IPS-15b (cell line): Measurements from ENCODE around the gene MITF.
"Not testable (repeated sequence)": the region's sequence is repeated elsewhere in the genome, so short reads cannot be mapped to it uniquely, and the experiment has no call there.

ENCODE experiments used
- H3K27me3 ChIP-seq: one replicate; pipeline ENCODE4 v1.6.1; 2013; ENCODE audit warnings: low read length; ENCODE audit not compliant: control insufficient read depth, insufficient read depth
- H3K36me3 ChIP-seq: one replicate; pipeline ENCODE4 v1.6.1; 2013; ENCODE audit warnings: low read length; ENCODE audit not compliant: control insufficient read depth, insufficient read depth
- H3K4me1 ChIP-seq: one replicate; pipeline ENCODE4 v1.6.1; 2013; ENCODE audit warnings: mild to moderate bottlenecking, low read length; ENCODE audit not compliant: control insufficient read depth, insufficient read depth
- H3K4me3 ChIP-seq: one replicate; pipeline ENCODE4 v1.5.1; 2013; ENCODE audit warnings: low read depth, low read length
- H3K9ac ChIP-seq: one replicate; pipeline ENCODE4 v1.6.1; 2013; ENCODE audit warnings: low read depth, mild to moderate bottlenecking, low read length
- H3K9me3 ChIP-seq: one replicate; pipeline ENCODE4 v1.6.1; 2013; ENCODE audit warnings: mild to moderate bottlenecking, low read length; ENCODE audit not compliant: control insufficient read depth, insufficient read depth

The MITF gene

DNA sequence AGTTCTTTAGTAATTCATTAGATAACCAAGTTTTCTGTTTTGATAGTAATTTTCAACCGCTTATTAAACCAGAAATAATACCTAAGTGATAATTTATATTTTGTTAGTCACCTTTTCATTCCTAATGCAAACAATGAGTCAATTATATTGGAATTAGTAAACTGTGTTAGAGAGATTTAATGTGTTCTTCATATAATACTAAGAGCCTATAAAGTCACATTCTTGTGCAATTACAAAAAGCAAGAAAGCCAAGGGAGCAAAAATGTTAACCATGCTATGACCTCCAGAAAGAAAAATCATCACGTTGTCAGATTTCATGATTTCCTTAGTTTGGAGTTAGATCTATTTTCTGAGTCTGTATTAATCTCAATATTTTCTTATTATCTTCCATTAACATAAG, 151.4 kb downstream of the MITF start:
- no peaks in the 10 kb centered on the region for H3K36me3 ChIP-seq

DNA sequence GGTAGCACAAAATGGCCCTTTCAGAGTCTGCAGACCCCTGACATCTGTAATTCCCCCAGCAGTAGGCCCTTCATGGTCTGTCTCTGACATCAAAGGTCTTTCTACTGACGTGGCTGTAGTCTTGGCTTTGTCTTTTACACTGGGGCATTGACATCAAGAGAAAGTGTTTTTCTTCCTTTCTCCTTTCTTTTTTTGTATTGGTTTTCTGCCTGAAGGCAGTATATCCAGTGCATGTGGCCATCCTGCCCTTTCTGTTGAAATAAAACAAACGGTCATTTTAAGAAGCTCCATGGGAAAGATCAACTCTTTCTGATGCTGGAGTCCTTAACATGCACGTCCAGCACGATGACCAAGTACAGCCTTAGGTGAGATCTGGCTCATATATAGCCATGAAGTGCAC, 153.4 kb downstream of the MITF start:
- Histone ChIP-seq H3K4me1 (peaks cover 16% of the 10 kb centered on the region), H3K36me3 (no peaks in the 10 kb centered on the region), H3K9ac (no peak overlapping the region), H3K27me3 (peaks cover 7% of the 10 kb centered on the region), H3K9me3 (no peaks in the 10 kb centered on the region), H3K4me3 (no peak overlapping the region)

More for the DNA sequence above, 151.4 kb downstream of the MITF start:
- no peak overlapping the region for H3K9ac ChIP-seq
- H3K27me3 ChIP-seq: peaks cover 3% of the 10 kb centered on the region
- no peaks in the 10 kb centered on the region for H3K9me3 ChIP-seq
- H3K4me3 ChIP-seq: no peak overlapping the region
- peaks cover 16% of the 10 kb centered on the region for H3K4me1 ChIP-seq

DNA sequence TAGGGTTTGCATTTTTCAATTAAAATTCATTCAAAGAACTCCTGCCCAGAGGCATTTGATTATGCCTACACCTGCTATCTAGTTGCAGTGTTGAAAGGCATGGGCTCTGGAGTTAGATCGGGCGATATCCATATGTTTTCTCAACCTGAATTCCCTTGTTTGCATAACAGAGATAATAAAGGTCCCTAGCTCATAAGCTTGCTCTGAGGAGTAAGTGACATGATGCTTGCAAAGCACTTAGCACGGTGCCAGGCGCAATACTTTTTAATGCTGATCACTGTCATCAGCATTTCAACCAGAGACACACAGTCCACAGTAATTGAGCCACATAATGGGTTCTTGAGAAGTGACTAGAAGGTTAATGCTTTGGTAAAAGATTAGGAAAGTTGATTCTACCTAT, 154.0 kb downstream of the MITF start:
- Histone ChIP-seq H3K27me3 (peaks cover 7% of the 10 kb centered on the region), H3K4me1 (peaks cover 16% of the 10 kb centered on the region)

DNA sequence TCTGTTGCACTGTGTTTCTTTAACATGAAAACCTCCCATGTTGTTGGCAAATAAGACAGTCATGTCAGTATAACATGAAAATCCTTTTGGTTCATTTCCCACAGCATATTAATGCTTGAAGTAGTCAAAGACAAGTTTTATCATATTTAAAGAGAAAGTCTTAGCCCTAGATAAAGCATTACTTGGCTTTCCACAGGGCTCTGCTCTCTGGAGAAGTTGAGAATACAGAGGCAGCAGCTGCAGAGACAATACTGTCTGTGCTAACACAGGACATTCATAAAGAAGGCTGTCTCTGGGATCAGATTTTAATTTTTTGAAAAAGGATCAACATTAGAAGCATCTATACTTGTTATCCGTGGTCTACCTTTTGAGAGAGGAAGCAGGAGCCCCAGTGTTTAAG, 156.8 kb downstream of the MITF start:
- no peak overlapping the region for H3K4me3 ChIP-seq
- no peak overlapping the region for H3K9ac ChIP-seq
- no peaks in the 10 kb centered on the region for H3K36me3 ChIP-seq
- peaks cover 7% of the 10 kb centered on the region for H3K27me3 ChIP-seq
- peaks cover 16% of the 10 kb centered on the region for H3K4me1 ChIP-seq
- H3K9me3 ChIP-seq: no peaks in the 10 kb centered on the region

More for the DNA sequence above, 154.0 kb downstream of the MITF start:
- Histone ChIP-seq H3K9ac (no peak overlapping the region), H3K4me3 (no peak overlapping the region), H3K36me3 (no peaks in the 10 kb centered on the region), H3K9me3 (no peaks in the 10 kb centered on the region)

DNA sequence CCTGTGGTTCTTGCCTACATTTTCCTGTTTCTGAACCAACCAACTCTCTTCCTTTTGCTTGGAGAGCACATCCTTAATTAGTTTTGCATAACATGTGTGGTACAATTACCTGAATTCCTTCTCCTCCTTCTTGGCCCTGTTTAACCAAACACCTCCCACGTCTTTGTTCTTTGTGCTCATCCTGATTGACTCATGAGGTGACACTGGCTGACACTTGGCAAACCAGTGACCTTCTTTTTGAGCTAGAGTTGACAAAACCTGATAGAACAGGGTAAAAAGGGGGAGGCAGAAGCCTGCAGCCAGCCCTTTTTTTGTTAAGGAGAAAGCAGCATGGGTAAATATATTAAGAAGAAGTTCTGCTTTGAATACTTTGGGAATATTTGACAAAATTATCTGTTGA, 161.1 kb downstream of the MITF start:
- H3K9me3 ChIP-seq: no peaks in the 10 kb centered on the region
- no peak overlapping the region for H3K4me3 ChIP-seq

DNA sequence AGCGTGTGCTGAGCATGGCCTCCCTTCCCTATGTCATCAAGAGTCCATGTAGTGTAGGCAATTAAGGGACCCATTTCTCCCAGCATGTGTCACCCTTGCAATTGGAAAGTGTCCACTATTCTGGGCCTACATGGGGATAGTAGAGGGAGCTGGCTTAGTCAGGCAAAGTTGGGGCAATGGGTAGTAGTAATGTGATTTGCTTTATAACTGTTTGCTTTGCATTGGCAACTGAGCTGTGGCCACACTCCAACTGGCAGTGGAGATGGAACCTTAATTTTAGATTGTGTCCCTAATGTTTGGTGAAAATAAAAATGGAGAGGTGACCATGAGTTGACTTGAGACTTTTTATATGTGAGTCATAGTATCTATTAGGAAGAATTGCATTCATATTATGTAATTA, 162.5 kb downstream of the MITF start:
- Histone ChIP-seq H3K4me3 (no peak overlapping the region), H3K9me3 (no peaks in the 10 kb centered on the region), H3K4me1 (no peaks in the 10 kb centered on the region), H3K36me3 (no peaks in the 10 kb centered on the region), H3K27me3 (peaks cover 2% of the 10 kb centered on the region), H3K9ac (no peak overlapping the region)

More for the DNA sequence above, 161.1 kb downstream of the MITF start:
- H3K9ac ChIP-seq: no peak overlapping the region
- H3K36me3 ChIP-seq: no peaks in the 10 kb centered on the region
- H3K27me3 ChIP-seq: peaks cover 5% of the 10 kb centered on the region
- H3K4me1 ChIP-seq: no peaks in the 10 kb centered on the region

DNA sequence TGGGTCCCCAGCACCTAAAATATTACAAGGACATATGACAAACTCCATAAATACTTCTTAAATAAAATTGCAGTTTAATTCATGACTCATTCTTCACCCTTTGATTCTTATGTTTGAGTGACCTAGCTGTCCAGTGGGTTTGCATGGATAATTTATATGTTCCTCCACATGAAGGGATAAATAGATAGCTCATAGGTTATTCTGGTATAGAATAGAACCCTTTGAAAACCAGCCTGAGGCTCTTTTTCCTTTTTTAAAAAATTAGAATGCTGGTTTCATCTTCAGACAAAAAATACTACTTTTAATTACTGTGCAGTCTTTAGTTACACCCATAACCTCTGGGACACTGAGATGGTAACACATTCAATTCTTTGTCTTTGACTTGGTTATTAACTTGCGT, 163.1 kb downstream of the MITF start:
- Histone ChIP-seq H3K36me3 (no peaks in the 10 kb centered on the region), H3K27me3 (no peaks in the 10 kb centered on the region), H3K4me1 (no peaks in the 10 kb centered on the region), H3K9ac (no peak overlapping the region), H3K4me3 (no peak overlapping the region), H3K9me3 (no peaks in the 10 kb centered on the region)

DNA sequence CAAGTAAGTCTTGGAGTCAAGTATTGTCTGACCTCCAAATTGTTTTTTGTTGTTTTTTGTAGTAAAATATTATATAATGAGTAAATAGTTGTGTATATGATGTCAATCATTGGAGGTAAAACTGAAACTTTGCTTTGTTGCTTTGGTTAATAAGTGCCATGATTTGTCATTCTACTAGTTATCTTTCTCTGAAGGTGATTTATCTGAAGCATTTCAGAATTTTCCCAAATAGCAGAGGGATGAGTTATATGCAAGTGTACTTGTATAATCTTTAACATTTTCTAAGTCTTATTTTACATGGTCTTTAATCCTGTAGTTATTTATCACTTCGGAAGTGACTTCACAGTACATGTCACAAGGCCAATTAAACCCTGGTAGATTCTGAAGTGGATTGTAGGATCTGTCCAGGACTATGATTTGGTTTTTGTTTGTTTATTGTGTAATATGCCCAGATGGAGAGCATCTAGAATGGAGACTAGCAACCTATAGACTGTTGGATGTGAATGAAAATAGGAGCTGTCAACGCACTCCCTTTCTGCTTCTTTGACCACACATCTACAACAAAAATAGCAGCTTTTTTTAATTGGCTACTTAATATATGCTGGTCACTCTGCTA, 167.2 kb downstream of the MITF start:
- peaks cover 3% of the 10 kb centered on the region for H3K9me3 ChIP-seq

DNA sequence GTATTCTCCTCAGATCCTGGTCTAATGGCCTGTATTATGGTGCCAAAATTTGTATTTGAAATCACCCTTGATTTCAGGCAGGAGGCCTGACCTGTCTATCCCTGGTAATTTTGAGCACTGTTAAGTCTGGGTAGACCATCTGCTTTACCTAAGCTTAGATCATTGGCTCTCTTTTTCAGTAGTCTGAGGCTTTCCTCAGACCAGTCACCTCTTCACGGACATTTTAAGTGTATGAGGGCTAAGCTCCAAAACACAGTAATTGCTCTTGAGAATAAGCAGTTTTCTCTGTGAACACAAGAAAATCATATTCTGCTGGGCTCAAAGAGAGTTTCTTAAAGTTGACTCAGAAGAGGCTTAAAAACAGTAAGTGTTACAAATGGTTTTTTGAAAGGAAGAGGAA, 168.3 kb downstream of the MITF start:
- Histone ChIP-seq H3K4me3 (no peak overlapping the region), H3K4me1 (no peaks in the 10 kb centered on the region), H3K9ac (no peak overlapping the region), H3K27me3 (no peaks in the 10 kb centered on the region), H3K9me3 (peaks cover 3% of the 10 kb centered on the region), H3K36me3 (no peaks in the 10 kb centered on the region)

More for the DNA sequence above, 167.2 kb downstream of the MITF start:
- Histone ChIP-seq H3K36me3 (no peaks in the 10 kb centered on the region), H3K4me3 (no peak overlapping the region), H3K27me3 (no peaks in the 10 kb centered on the region), H3K9ac (no peak overlapping the region), H3K4me1 (no peaks in the 10 kb centered on the region)

DNA sequence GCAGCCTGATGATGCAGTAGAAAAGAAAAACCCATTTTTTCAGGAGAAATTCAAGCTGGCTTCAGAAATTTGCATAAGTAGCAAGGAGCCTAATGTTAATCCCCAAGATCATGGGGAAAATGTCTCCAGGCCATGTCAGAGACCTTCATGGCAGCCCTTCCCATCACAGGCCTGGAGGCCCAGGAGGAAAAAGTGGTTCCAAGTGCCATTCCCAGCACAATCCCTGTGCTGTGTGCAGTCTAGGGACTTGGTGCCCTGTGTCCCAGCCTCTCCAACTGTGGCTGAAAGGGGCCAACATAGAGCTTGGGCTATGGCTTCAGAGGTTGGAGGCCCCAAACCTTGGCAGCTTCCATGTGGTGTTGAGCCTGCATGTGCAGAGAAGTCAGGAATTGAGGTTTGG, 170.6 kb downstream of the MITF start:
- not testable (repeated sequence) for H3K9ac ChIP-seq, H3K36me3 ChIP-seq, H3K4me3 ChIP-seq, H3K4me1 ChIP-seq, H3K9me3 ChIP-seq, H3K27me3 ChIP-seq

DNA sequence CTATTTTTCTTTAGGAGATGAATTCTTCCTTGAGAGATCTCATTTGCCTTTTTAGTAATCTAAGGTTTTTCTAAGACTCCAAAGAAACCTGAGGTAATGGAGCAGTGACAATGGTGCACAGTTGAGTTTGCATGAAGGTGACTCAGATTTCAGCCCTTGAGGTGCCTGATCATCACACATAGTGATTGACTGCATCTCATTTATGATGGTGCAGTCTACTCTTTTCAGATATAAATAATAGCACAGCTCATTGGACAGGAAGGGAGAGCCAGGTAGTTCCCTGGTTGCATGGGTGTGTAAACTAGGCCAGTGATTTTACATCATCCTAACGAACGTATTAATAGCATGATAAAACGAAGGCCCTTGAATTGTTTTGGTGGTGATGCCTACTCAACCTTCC, 174.2 kb downstream of the MITF start:
- H3K9me3 ChIP-seq: peaks cover 3% of the 10 kb centered on the region
- H3K4me1 ChIP-seq: no peaks in the 10 kb centered on the region
- H3K4me3 ChIP-seq: no peak overlapping the region
- no peaks in the 10 kb centered on the region for H3K27me3 ChIP-seq
- H3K9ac ChIP-seq: no peak overlapping the region
- H3K36me3 ChIP-seq: no peaks in the 10 kb centered on the region

DNA sequence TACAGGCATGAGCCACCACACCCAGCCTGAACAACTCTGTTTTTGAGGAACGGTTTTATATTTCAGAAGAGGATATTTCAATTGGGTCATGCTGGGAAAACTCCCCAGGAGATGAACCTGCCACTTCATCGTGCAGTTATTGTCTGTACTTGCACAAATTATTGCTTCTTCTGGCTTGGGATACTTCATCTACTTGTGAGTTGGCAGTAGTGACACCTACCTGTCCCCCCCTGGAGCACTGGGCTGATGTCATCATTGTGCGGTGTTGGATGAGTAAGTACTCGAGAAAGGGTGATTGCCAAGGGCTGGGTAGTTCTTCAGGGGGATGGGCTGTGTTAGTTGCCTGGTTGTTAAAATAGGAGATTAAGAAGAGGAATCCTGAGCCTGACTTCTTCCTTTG, 175.1 kb downstream of the MITF start:
- H3K9me3 ChIP-seq: peaks cover 3% of the 10 kb centered on the region

More for the DNA sequence above, 175.1 kb downstream of the MITF start:
- no peak overlapping the region for H3K9ac ChIP-seq
- H3K27me3 ChIP-seq: no peaks in the 10 kb centered on the region
- no peak overlapping the region for H3K4me3 ChIP-seq
- no peaks in the 10 kb centered on the region for H3K36me3 ChIP-seq
- no peaks in the 10 kb centered on the region for H3K4me1 ChIP-seq
